ENCODE data around the gene PRIMA1. TPM values are rescaled to one million over a fixed set of nuclear protein-coding genes. Genes with fewer than 3 reads are reported as not detected.

The PRIMA1 gene
- total RNA-seq, 2 donors from 2014 or later, result 10.0 to 20.8 TPM

GRCh38 chr14:93757206-93757605, 31.1 kb downstream of the PRIMA1 start:
- Histone ChIP-seq H3K9me3 (ENCODE audit: control insufficient read depth, low read length) (no peaks in the 10 kb centered on the region), H3K36me3 (ENCODE audit: control insufficient read depth, insufficient read depth, low read length) (peaks cover 21% of the 10 kb centered on the region), H3K4me3 (ENCODE audit: low read length) (no peak overlapping the region), H3K27me3 (ENCODE audit: control insufficient read depth, insufficient read depth, low read length, poor library complexity, severe bottlenecking) (no peaks in the 10 kb centered on the region), H3K4me1 (ENCODE audit: control insufficient read depth, insufficient read depth, low read length) (no peaks in the 10 kb centered on the region), H3K9ac (ENCODE audit: extremely low read depth, low read length, poor library complexity, severe bottlenecking) (no peak overlapping the region), H3K27ac (ENCODE audit: low read depth, low read length) (no peak overlapping the region)
- no peak for DNase-seq
- no peak overlapping the region for H3K4me3 Mint-ChIP-seq
- H3K36me3 Mint-ChIP-seq (ENCODE audit: low read depth), result peaks cover 60% of the 10 kb centered on the region
- no peaks in the 10 kb centered on the region for H3K9me3 Mint-ChIP-seq
- 97 to 99% methylated on average over 11 to 12 of the region's 12 CpGs for WGBS, 2 experiments (ENCODE audit: insufficient coverage in 1 of 2, insufficient read length in 1 of 2)
- no peak overlapping the region for H3K27ac Mint-ChIP-seq
- H3K4me1 Mint-ChIP-seq, result no peaks in the 10 kb centered on the region
- TF ChIP-seq CTCF (conservative IDR thresholded peaks at IDR 0.05), result no peak
- H3K27me3 Mint-ChIP-seq (ENCODE audit: insufficient read depth), result no peaks in the 10 kb centered on the region

GRCh38 chr14:93753647-93754046, 34.6 kb downstream of the PRIMA1 start:
- H3K27me3 ChIP-seq (ENCODE audit: control insufficient read depth, insufficient read depth, low read length, poor library complexity, severe bottlenecking), result no peaks in the 10 kb centered on the region
- DNase-seq, result no peak
- H3K9ac ChIP-seq (ENCODE audit: extremely low read depth, low read length, poor library complexity, severe bottlenecking), result no peak overlapping the region
- Mint-ChIP-seq H3K36me3 (ENCODE audit: low read depth) (peaks cover 56% of the 10 kb centered on the region), H3K9me3 (no peaks in the 10 kb centered on the region), H3K4me1 (no peaks in the 10 kb centered on the region), H3K27me3 (ENCODE audit: insufficient read depth) (no peaks in the 10 kb centered on the region), H3K27ac (no peak overlapping the region), H3K4me3 (no peak overlapping the region)
- H3K9me3 ChIP-seq (ENCODE audit: control insufficient read depth, low read length), result no peaks in the 10 kb centered on the region
- H3K27ac ChIP-seq (ENCODE audit: low read depth, low read length), result no peak overlapping the region
- peaks cover 1% of the 10 kb centered on the region for H3K4me1 ChIP-seq (ENCODE audit: control insufficient read depth, insufficient read depth, low read length)
- 92 to 96% methylated on average over 6 to 8 of the region's 8 CpGs for WGBS, 2 experiments (ENCODE audit: insufficient coverage in 1 of 2, insufficient read length in 1 of 2)
- TF ChIP-seq CTCF (conservative IDR thresholded peaks at IDR 0.05), result no peak
- peaks cover 20% of the 10 kb centered on the region for H3K36me3 ChIP-seq (ENCODE audit: control insufficient read depth, insufficient read depth, low read length)
- H3K4me3 ChIP-seq (ENCODE audit: low read length), result no peak overlapping the region

- Mint-ChIP-seq H3K4me3 (no peak overlapping the region), H3K9me3 (no peaks in the 10 kb centered on the region)
- 84 to 93% methylated on average over 4 of the region's 4 CpGs for WGBS, 2 experiments (ENCODE audit: insufficient coverage in 1 of 2, insufficient read length in 1 of 2)
Measured at GRCh38 chr14:93752980-93753561, 35.2 kb downstream of the PRIMA1 start.

More at GRCh38 chr14:93752980-93753561, 35.2 kb downstream of the PRIMA1 start:
- Mint-ChIP-seq H3K27me3 (ENCODE audit: insufficient read depth) (no peaks in the 10 kb centered on the region), H3K36me3 (ENCODE audit: low read depth) (peaks cover 54% of the 10 kb centered on the region), H3K27ac (no peak overlapping the region), H3K4me1 (peaks cover 3% of the 10 kb centered on the region)
- Histone ChIP-seq H3K4me3 (ENCODE audit: low read length) (no peak overlapping the region), H3K9me3 (ENCODE audit: control insufficient read depth, low read length) (no peaks in the 10 kb centered on the region), H3K27ac (ENCODE audit: low read depth, low read length) (no peak overlapping the region), H3K9ac (ENCODE audit: extremely low read depth, low read length, poor library complexity, severe bottlenecking) (no peak overlapping the region), H3K36me3 (ENCODE audit: control insufficient read depth, insufficient read depth, low read length) (peaks cover 19% of the 10 kb centered on the region), H3K4me1 (ENCODE audit: control insufficient read depth, insufficient read depth, low read length) (peaks cover 7% of the 10 kb centered on the region), H3K27me3 (ENCODE audit: control insufficient read depth, insufficient read depth, low read length, poor library complexity, severe bottlenecking) (no peaks in the 10 kb centered on the region)
- no peak for DNase-seq
- TF ChIP-seq CTCF (conservative IDR thresholded peaks at IDR 0.05), result no peak

Measured in endodermal cell (in vitro differentiated cells).